ENCODE data around the gene NRDE2.
"Not testable (repeated sequence)": the region's sequence is repeated elsewhere in the genome, so short reads cannot be mapped to it uniquely, and the experiment has no call there.

NRDE2 gene

GRCh38 chr14:90344331-90345238 lies 12.8 kb upstream of the NRDE2 start:
- DNase-seq (ENCODE audit: low read depth, low spot score) = no peak

- no peak for DNase-seq (ENCODE audit: low read depth, low spot score)
These were observed 10.6 kb upstream of the NRDE2 start for GRCh38 chr14:90342327-90342726.

GRCh38 chr14:90341784-90342183 lies 10.0 kb upstream of the NRDE2 start:
- DNase-seq (ENCODE audit: low read depth, low spot score) = no peak

- not testable (repeated sequence) for DNase-seq (ENCODE audit: low read depth, low spot score)
These were observed 9.5 kb upstream of the NRDE2 start for GRCh38 chr14:90341232-90341631.

GRCh38 chr14:90336985-90337384 lies 5.2 kb upstream of the NRDE2 start:
- no peak for DNase-seq (ENCODE audit: low read depth, low spot score)

GRCh38 chr14:90336401-90336800 lies 4.7 kb upstream of the NRDE2 start:
- DNase-seq (ENCODE audit: low read depth, low spot score) = no peak

GRCh38 chr14:90332271-90332584 lies 487 bp upstream of the NRDE2 start:
- no peak for DNase-seq (ENCODE audit: low read depth, low spot score)

- DNase-seq (ENCODE audit: low read depth, low spot score) = no peak
These were observed 1.2 kb downstream of the NRDE2 start for GRCh38 chr14:90330203-90331196.

- no peak for DNase-seq (ENCODE audit: low read depth, low spot score)
These were observed 9.8 kb downstream of the NRDE2 start for GRCh38 chr14:90321891-90322290.

- DNase-seq (ENCODE audit: low read depth, low spot score) = no peak
These were observed 11.9 kb downstream of the NRDE2 start for GRCh38 chr14:90319634-90320541.

- no peak for DNase-seq (ENCODE audit: low read depth, low spot score)
These were observed 12.6 kb downstream of the NRDE2 start for GRCh38 chr14:90319173-90319572.

- DNase-seq (ENCODE audit: low read depth, low spot score) = no peak
These were observed 13.7 kb downstream of the NRDE2 start for GRCh38 chr14:90318016-90318415.

GRCh38 chr14:90317286-90317685 lies 14.5 kb downstream of the NRDE2 start:
- no peak for DNase-seq (ENCODE audit: low read depth, low spot score)

GRCh38 chr14:90308561-90308960 lies 23.2 kb downstream of the NRDE2 start:
- no peak for DNase-seq (ENCODE audit: low read depth, low spot score)

- no peak for DNase-seq (ENCODE audit: low read depth, low spot score)
These were observed 26.6 kb downstream of the NRDE2 start for GRCh38 chr14:90305176-90305601.

GRCh38 chr14:90304502-90304901 lies 27.2 kb downstream of the NRDE2 start:
- DNase-seq (ENCODE audit: low read depth, low spot score) = no peak

GRCh38 chr14:90303473-90303872 lies 28.3 kb downstream of the NRDE2 start:
- no peak for DNase-seq (ENCODE audit: low read depth, low spot score)

GRCh38 chr14:90302529-90303303 lies 29.0 kb downstream of the NRDE2 start:
- DNase-seq (ENCODE audit: low read depth, low spot score) = no peak

GRCh38 chr14:90301668-90302090 lies 30.1 kb downstream of the NRDE2 start:
- DNase-seq (ENCODE audit: low read depth, low spot score) = no peak

- no peak for DNase-seq (ENCODE audit: low read depth, low spot score)
These were observed 30.6 kb downstream of the NRDE2 start for GRCh38 chr14:90301122-90301521.
